Islet precursor cell (in vitro differentiated cells): Measurements from ENCODE around the gene ARHGAP15.

ENCODE experiments used
- DNase-seq: peaks from one replicate; pipeline ENCODE4 v3.0.0-alpha.2; 2018

ARHGAP15 gene

GRCh38 chr2:143176606-143177005 is 47.4 kb downstream of the ARHGAP15 start:
- DNase-seq, result no peak

DNA sequence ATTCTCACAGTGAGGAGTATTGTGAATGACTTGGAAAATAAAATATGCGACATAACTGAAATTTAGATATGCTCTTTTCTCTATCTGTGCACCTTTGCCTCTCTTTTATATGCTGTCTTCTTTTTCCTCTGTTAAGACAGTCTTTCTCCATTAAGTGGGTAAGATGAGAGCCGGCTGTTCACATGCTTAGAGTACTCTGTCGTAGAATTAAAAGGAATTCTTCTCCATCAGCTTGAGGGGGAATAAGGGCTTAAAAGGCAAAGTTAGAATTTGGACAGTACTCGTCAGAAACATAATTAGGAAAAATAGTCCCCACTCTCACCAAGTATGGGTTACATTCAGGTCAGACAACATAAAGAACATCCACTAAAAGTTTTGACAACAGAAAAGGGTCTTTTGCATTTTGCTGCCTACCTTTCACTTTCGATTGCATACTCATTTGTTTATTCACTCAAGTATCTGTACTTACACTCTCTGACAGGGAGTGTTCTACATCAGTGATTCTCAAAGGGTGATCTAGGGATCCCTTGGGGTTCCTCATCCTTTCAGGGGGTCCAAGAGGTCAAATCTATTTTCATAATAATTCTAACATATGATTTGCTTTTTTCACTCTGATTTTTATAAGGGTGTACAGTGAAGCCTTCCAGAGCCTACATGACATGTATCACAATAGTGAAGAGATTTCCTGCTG is 48.0 kb downstream of the ARHGAP15 start:
- DNase-seq, result no peak

DNA sequence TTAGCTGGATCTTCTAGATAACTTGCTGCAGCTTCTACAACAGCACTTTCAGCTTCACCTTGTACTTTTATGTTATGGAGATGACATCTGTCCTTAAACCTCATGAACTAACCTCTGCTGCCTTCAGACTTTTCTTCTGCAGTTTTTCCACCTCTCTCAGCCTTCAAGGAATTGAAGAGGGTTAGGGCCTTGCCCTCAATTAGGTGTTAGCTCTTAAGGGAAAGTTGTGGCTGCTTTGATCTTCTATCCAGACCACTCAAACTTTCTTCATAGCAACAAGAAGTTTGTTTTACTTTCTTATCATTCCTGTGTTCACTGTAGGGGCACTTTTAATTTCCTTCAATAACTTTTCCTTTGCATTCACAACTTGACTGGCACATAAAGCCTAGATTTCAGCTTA is 52.3 kb downstream of the ARHGAP15 start:
- no peak for DNase-seq

DNA sequence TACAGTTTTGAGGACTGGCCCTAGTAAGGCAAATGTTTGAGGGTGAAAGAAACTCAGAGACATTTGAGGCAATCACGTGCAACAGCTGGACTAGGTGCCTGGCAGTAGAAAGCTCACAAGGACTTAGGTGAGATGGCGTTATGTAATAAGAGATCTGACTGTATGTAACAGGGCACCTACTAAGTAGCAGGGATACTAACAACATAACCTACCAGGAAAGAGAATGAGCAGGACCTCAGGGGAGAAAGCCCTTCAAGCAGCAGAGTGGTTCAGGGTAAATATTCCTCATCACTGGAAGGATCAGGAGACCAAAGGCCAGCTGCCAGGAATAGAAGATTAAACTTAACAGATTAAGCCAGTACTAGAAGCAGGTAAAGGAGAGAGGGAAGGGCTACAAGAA is 53.4 kb downstream of the ARHGAP15 start:
- DNase-seq, result no peak

DNA sequence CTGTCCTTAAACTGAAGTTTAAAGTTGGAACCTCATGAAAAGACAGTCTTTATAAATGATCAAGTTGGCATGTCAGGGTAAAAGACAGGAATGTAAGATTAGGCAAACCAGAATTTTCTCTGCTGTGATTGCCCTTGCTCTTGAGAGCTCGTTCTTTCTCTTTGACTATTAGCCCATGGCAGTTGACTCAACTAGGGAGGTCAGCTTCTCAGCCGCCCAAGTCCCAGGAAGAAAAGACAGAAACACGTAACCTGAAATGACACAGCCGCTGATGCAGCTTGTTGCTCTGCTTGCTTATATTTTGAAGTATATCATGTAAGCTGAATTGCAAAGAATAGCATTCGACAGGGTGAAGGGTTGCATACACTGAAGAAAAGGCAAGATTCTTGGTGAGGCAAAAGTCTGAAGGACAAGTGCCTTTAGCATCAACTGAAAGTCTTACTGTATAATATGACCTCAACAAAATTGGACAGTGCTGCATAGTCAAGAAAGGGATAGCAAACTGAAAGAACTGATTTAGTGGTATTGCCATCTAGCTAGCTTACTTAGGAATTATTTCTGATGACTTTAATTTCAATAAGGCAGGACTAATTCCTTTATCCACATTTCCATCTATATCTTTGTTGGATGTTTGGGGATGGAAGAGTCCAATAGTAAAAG is 54.7 kb downstream of the ARHGAP15 start:
- no peak for DNase-seq

DNA sequence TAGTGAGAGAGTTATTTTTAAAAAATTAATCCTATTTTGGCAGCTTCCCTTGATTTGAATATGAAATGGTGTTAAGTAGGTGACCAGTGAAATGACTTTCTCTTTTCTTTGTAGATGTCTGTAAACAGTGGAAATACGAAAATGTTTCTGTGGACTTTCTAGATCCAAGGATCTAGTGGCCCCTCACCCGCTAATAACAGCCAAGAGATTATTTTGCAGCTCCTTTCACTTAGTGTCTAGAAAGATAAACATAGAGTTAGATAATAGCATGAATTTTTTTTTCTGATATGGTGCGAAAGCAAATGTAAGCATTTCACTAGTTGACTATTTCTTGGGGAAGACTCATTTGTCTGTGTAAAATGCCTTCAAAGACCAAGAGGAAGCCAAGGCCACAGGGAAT is 57.7 kb downstream of the ARHGAP15 start:
- DNase-seq, result no peak

- no peak for DNase-seq
Observed at GRCh38 chr2:143190431-143190830, 61.2 kb downstream of the ARHGAP15 start.

GRCh38 chr2:143192106-143192505 is 62.9 kb downstream of the ARHGAP15 start:
- no peak for DNase-seq

GRCh38 chr2:143192716-143193115 is 63.5 kb downstream of the ARHGAP15 start:
- no peak for DNase-seq

- DNase-seq, result no peak
Observed at GRCh38 chr2:143193121-143193520, 63.9 kb downstream of the ARHGAP15 start.

GRCh38 chr2:143195511-143195910 is 66.3 kb downstream of the ARHGAP15 start:
- DNase-seq, result no peak

DNA sequence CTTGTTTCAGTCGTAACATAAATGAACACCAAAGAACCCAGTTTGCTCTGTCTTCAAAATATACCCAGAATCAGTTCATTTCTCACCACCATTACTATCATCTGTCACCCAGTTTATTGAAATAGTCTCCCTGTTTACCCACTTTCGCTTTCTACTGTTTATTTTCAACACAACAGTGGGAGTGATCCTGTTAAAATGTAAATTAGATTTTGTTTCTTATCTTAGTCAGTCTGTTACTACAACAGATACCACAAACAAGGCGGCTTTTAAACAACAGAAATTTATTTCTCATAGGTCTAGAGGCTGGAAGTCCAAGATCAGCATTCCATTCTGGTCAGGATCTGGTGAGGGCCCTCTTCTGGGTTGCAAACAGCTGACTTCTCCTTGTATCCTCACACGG is 74.8 kb downstream of the ARHGAP15 start:
- no peak for DNase-seq

GRCh38 chr2:143205106-143205764 is 76.0 kb downstream of the ARHGAP15 start:
- no peak for DNase-seq

- no peak for DNase-seq
Observed at GRCh38 chr2:143209570-143210445, 80.6 kb downstream of the ARHGAP15 start.

- no peak for DNase-seq
Observed at GRCh38 chr2:143210446-143210819, 81.2 kb downstream of the ARHGAP15 start.

DNA sequence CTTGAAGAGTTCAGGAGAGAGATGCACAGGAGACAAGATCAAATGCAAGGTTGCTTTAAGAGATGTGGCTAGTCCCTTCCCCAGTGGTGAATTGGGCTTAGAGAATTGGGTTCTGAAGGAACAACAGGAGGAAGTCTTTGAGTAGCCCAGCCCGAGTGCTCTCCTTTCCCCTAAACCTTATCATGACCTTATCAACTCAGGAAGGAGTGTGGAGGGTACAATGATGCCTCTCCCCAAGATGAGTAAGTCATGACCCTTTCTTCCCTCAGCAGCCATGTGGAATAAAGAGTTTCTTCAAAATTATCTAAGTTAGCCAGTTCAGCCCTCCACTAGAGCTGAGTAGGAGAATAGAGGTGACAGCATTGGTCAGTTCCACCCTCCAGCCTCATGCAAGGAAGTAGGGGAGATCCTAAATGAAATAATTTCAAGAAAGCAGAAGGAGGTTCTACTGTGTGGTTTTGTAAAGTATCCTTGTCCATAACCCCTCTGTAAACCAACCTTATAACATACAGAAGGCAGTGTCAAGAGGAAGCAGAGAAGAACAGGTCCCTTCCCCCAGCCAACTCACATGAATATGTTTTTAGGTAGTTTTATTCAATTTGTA is 88.4 kb downstream of the ARHGAP15 start:
- DNase-seq, result no peak

DNA sequence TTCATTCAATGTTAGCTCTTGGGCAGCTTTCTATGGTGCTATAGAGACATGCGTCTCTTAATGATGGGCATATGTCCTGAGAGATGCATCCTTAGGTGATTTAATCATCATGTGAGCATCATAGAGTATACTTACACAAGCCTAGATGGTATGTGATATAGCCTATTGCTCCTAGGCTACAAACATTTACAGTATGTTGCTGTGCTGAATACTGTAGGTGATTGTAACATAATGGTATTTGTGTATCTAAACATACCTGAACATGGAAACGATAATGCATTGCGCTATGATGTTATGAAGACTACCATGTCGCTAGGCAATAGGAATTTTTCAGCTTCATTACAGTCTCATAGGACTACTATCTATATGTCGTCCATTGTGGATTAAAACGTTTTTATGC is 89.4 kb downstream of the ARHGAP15 start:
- no peak for DNase-seq

DNA sequence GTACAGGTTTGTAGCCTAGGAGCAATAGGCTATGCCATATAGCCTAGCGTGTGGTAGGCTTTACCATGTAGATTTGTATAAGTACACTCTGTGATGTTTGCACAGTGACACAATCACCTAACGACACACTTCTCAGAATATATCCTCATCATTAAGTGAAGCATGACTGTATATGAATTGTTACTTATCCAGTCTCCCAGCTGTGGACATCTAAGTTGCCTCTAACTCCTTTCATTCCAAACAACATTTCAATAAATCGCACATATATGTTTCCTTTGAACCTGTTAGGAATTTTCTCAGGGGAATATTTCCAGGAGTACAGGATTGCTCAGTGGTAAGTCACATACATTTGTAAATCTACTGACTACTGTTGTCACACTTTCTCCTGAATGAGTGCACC is 90.0 kb downstream of the ARHGAP15 start:
- no peak for DNase-seq

- DNase-seq, result no peak
Observed at GRCh38 chr2:143223556-143223955, 94.3 kb downstream of the ARHGAP15 start.

DNA sequence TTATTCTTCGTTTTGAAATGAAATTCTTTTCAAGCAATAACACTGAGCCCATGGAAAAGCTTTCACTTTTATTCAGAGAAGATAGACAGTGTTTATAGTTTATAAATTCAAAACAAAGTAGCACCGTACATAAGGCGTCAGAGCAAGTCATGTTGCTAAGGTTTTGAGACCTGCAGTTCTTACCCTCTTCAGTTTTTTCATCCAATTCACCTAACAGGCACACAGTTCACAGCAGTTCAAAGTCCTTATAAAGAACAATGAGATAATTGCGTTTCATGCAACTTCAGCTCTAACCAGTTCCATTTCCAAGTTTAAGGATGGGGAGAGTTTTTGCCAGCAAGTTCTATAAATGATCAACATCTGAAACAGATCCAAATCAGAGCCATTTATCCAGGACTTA is 96.7 kb downstream of the ARHGAP15 start:
- DNase-seq, result no peak

- DNase-seq, result no peak
Observed at GRCh38 chr2:143226714-143227541, 97.7 kb downstream of the ARHGAP15 start.

DNA sequence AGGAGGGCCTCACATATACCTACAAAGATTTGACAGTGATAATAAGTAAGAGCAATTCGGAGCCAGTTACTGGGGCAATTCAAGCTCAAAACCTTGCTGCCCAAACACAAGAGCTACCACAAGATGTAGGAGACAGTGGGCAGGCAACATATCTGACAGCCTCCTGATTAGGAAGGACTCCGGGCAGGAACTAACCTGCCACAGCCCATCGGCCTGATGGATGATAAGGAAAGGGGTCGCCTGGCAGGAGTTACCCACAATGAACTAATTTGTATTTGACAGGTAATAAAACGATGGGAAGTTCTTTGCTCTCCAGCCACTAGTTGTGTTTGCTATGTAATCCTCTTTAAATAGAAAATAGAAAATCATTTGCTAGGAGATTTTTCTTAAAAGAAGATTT is 100.2 kb downstream of the ARHGAP15 start:
- DNase-seq, result no peak
